AG09309 (cell line): ENCODE measurements around the gene OSBPL3.

Source experiments
- DNase-seq: peaks from one replicate; pipeline ENCODE4 v3.0.0-alpha.2; 2010; ENCODE audit warnings: low read depth
- H3K4me3 ChIP-seq: 2 replicates; pipeline ENCODE4 v1.5.1; 2011; ENCODE audit warnings: mild to moderate bottlenecking, low read depth, low read length, moderate library complexity; ENCODE audit not compliant: control insufficient read depth
- CTCF ChIP-seq: IDR thresholded peaks from 2 replicates; pipeline ENCODE4 v1.5.1; 2011; ENCODE audit warnings: mild to moderate bottlenecking, low read depth, low read length, inconsistent platforms; ENCODE audit not compliant: insufficient read depth, control insufficient read depth; ENCODE audit errors: missing control alignments

OSBPL3 gene

GRCh38 chr7:24956021-24956420 is 24.0 kb downstream of the OSBPL3 start:
- no peak for DNase-seq
- TF ChIP-seq CTCF, result no peak

GRCh38 chr7:24955313-24955712 is 24.7 kb downstream of the OSBPL3 start:
- no peak for TF ChIP-seq CTCF
- no peak overlapping the region for H3K4me3 ChIP-seq
- DNase-seq, result no peak

More at GRCh38 chr7:24956021-24956420, 24.0 kb downstream of the OSBPL3 start:
- no peak overlapping the region for H3K4me3 ChIP-seq

GRCh38 chr7:24952464-24952863 is 27.5 kb downstream of the OSBPL3 start:
- no peak overlapping the region for H3K4me3 ChIP-seq
- no peak for DNase-seq
- no peak for TF ChIP-seq CTCF

GRCh38 chr7:24951441-24951980 is 28.5 kb downstream of the OSBPL3 start:
- DNase-seq, result no peak
- no peak for TF ChIP-seq CTCF
- no peak overlapping the region for H3K4me3 ChIP-seq

GRCh38 chr7:24949884-24950283 is 30.1 kb downstream of the OSBPL3 start:
- H3K4me3 ChIP-seq, result no peak overlapping the region
- TF ChIP-seq CTCF, result no peak
- DNase-seq, result no peak

GRCh38 chr7:24948739-24949138 is 31.2 kb downstream of the OSBPL3 start:
- no peak for DNase-seq
- no peak for TF ChIP-seq CTCF
- no peak overlapping the region for H3K4me3 ChIP-seq

GRCh38 chr7:24946467-24946866 is 33.5 kb downstream of the OSBPL3 start:
- H3K4me3 ChIP-seq, result no peak overlapping the region
- no peak for TF ChIP-seq CTCF
- no peak for DNase-seq
